Trophoblast cell (in vitro differentiated cells and primary cell): ENCODE results near the gene CTIF.

Experiments used
- DNase-seq, 2 donors: peaks; one replicate each; pipeline ENCODE4 v3.0.0-alpha.2; 2016
- H2AFZ ChIP-seq: 2 replicates; pipeline ENCODE4 v1.6.1; 2013; ENCODE audit warnings: low read length, moderate library complexity, mild to moderate bottlenecking; ENCODE audit not compliant: insufficient read depth, poor library complexity
- H2AK5ac ChIP-seq: 2 replicates; pipeline ENCODE4 v1.6.1; 2013; ENCODE audit warnings: mild to moderate bottlenecking, low read length
- H2BK120ac ChIP-seq: 2 replicates; pipeline ENCODE4 v1.6.1; 2013; ENCODE audit warnings: low read length, mild to moderate bottlenecking, moderate library complexity; ENCODE audit not compliant: insufficient read depth, poor library complexity
- H2BK12ac ChIP-seq: 2 replicates; pipeline ENCODE4 v1.6.1; 2013; ENCODE audit warnings: mild to moderate bottlenecking, low read length, moderate library complexity
- H2BK5ac ChIP-seq: 2 replicates; pipeline ENCODE4 v1.6.1; 2013; ENCODE audit warnings: low read length, low read depth, moderate library complexity, mild to moderate bottlenecking; ENCODE audit not compliant: poor library complexity
- H3K14ac ChIP-seq: 2 replicates; pipeline ENCODE4 v1.6.1; 2013; ENCODE audit warnings: mild to moderate bottlenecking, low read length
- H3K18ac ChIP-seq: 2 replicates; pipeline ENCODE4 v1.6.1; 2013; ENCODE audit warnings: mild to moderate bottlenecking, low read length
- H3K23ac ChIP-seq: 2 replicates; pipeline ENCODE4 v1.6.1; 2013; ENCODE audit warnings: low read length
- H3K27ac ChIP-seq: 2 replicates; pipeline ENCODE4 v1.5.1; 2013; ENCODE audit warnings: low read depth, mild to moderate bottlenecking, inconsistent platforms, low read length, moderate library complexity
- H3K27me3 ChIP-seq: 2 replicates; pipeline ENCODE4 v1.6.1; 2013; ENCODE audit warnings: inconsistent platforms, mild to moderate bottlenecking, low read length, moderate library complexity; ENCODE audit not compliant: insufficient read depth
- H3K36me3 ChIP-seq, 2 experiments: 1 replicate in 1 of 2; 2 replicates in 1 of 2; pipeline ENCODE4 v1.6.1; 2013; ENCODE audit warnings: low read length in 2 of 2, mild to moderate bottlenecking in 2 of 2, moderate library complexity in 1 of 2; ENCODE audit not compliant: insufficient read depth in 2 of 2, control insufficient read depth in 1 of 2
- H3K4ac ChIP-seq: 2 replicates; pipeline ENCODE4 v1.6.1; 2013; ENCODE audit warnings: low read depth, mild to moderate bottlenecking, low read length, moderate library complexity
- H3K4me1 ChIP-seq, 2 experiments: 1 replicate in 1 of 2; 2 replicates in 1 of 2; pipeline ENCODE4 v1.6.1; 2013; ENCODE audit warnings: low read length in 2 of 2, mild to moderate bottlenecking in 2 of 2, moderate library complexity in 1 of 2; ENCODE audit not compliant: insufficient read depth in 2 of 2, control insufficient read depth in 1 of 2
- H3K4me2 ChIP-seq: 2 replicates; pipeline ENCODE4 v1.6.1; 2013; ENCODE audit warnings: inconsistent platforms, mild to moderate bottlenecking, low read length, moderate library complexity
- H3K4me3 ChIP-seq: 2 replicates; pipeline ENCODE4 v1.5.1; 2013; ENCODE audit warnings: mild to moderate bottlenecking, low read depth, low read length, inconsistent platforms
- H3K79me1 ChIP-seq: one replicate; pipeline ENCODE4 v1.6.1; 2013; ENCODE audit warnings: low read length
- H3K79me2 ChIP-seq: 2 replicates; pipeline ENCODE4 v1.6.1; 2013; ENCODE audit warnings: low read length, mild to moderate bottlenecking; ENCODE audit not compliant: control insufficient read depth, insufficient read depth, poor library complexity
- H3K9ac ChIP-seq: 2 replicates; pipeline ENCODE4 v1.6.1; 2013; ENCODE audit warnings: mild to moderate bottlenecking, low read length
- H3K9me3 ChIP-seq: 2 replicates; pipeline ENCODE4 v1.6.1; 2013; ENCODE audit warnings: low read depth, mild to moderate bottlenecking, control low read depth, inconsistent platforms, low read length; ENCODE audit not compliant: insufficient read depth
- H4K12ac ChIP-seq: 2 replicates; pipeline ENCODE4 v1.6.1; 2013; ENCODE audit warnings: low read depth, mild to moderate bottlenecking, low read length, moderate library complexity
- H4K8ac ChIP-seq: 2 replicates; pipeline ENCODE4 v1.6.1; 2013; ENCODE audit warnings: low read depth, mild to moderate bottlenecking, low read length, moderate library complexity
- H4K91ac ChIP-seq: one replicate; pipeline ENCODE4 v1.6.1; 2013; ENCODE audit warnings: low read depth, mild to moderate bottlenecking, low read length, moderate library complexity
- WGBS: extraction: QIAGEN DNeasy Blood & Tissue Kit; methylation state at CpG from one replicate; pipeline ENCODE4 v1.1.7; 2013; ENCODE audit warnings: missing lambda C conversion rate; ENCODE audit not compliant: insufficient read length, insufficient coverage; ENCODE audit errors: extremely low coverage; 5-methylcytosine and 5-hydroxymethylcytosine counted together

The CTIF gene

DNA sequence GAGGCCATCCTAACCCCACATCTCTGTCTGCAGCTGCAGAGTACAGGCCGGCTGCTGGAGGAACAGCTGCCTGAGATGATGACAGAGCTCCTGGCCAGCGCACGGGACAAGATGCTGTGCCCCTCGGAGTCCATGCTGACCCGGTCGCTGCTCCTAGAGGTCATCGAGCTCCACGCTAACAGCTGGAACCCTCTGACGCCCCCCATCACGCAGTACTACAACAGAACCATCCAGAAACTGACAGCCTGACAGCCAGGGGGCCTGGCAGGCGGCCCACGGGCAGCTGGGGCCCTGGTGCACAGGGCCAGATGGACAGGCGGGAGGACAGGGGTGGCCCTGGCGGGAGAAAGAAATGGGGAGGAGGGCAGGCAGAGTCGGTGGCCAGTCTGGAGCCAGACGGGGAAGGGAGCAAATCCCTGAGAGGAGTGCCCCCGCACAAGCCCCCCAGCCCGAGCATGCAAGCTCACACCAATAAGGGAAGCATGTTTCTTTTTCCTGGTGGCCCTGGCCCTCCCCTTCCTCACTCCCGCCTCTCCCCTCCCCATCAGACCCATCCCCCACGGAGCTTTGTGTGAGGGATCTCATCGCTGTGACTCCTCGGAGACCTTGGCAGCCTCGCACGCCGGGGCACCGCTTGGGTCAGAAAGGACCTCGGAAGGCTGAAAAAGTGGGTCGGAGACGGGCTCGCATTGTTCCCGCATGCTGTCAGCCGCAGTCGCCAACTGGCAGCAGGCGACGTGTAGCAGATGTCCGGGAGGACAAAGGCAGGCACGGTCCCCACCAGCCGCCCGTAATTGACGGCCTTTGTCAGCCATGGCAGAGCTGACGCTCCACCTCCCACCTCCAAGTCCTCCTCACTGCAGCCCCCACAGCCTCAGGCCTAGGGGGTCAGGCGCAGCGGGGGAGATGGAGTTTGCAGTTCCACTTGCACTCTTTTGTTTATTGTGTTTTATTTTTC, 320.8 kb downstream of the CTIF start:
- H3K79me2 ChIP-seq: peaks cover 5% of the 10 kb centered on the region
- peak overlapping the region; percentile 33 for H4K8ac ChIP-seq
- peak overlapping the region; percentile 50 for H3K18ac ChIP-seq
- H3K27me3 ChIP-seq: no peaks in the 10 kb centered on the region
- peaks cover 47% of the 10 kb centered on the region for H3K79me1 ChIP-seq
- peak overlapping the region; percentile 61 for H3K14ac ChIP-seq
- peaks cover 4 to 9% of the 10 kb centered on the region in 2 experiments for H3K36me3 ChIP-seq
- no peak overlapping the region for H3K4ac ChIP-seq
- peak overlapping the region; percentile 29 for H3K27ac ChIP-seq
- H2AK5ac ChIP-seq: peak overlapping the region; percentile 33
- H3K9me3 ChIP-seq: no peaks in the 10 kb centered on the region
- H3K4me2 ChIP-seq: peak overlapping the region; percentile 9
- no peak for DNase-seq
- H3K4me3 ChIP-seq: no peak overlapping the region
- no peak overlapping the region for H3K23ac ChIP-seq
- peak overlapping the region; percentile 32 for H2BK12ac ChIP-seq
- WGBS: no CpG with 5 or more reads among the region's 43 CpGs
- H4K91ac ChIP-seq: peak overlapping the region; percentile 95
- H3K9ac ChIP-seq: no peak overlapping the region
- H3K4me1 ChIP-seq: peaks cover 41 to 55% of the 10 kb centered on the region in 2 experiments
- H2BK5ac ChIP-seq: peak overlapping the region; percentile 9
- H2BK120ac ChIP-seq: peak overlapping the region; percentile 91
- H4K12ac ChIP-seq: no peak overlapping the region
- no peak overlapping the region for H2AFZ ChIP-seq

GRCh38 chr18:48860269-48861180, 321.7 kb downstream of the CTIF start:
- Histone ChIP-seq H3K4me2 (peak overlapping the region; percentile 9), H4K91ac (peak overlapping the region; percentile 95), H4K12ac (no peak overlapping the region), H3K4me1 (peaks cover 38 to 51% of the 10 kb centered on the region in 2 experiments), H3K9ac (no peak overlapping the region), H3K9me3 (no peaks in the 10 kb centered on the region), H3K27me3 (no peaks in the 10 kb centered on the region), H3K4ac (peak overlapping the region; percentile 26), H3K18ac (peak overlapping the region; percentile 63), H3K4me3 (no peak overlapping the region), H3K23ac (no peak overlapping the region), H3K14ac (peak overlapping the region; percentile 80), H4K8ac (peak overlapping the region; percentile 30), H3K27ac (peak overlapping the region; percentile 93), H2BK12ac (peak overlapping the region; percentile 93), H2BK120ac (peak overlapping the region; percentile 91), H3K36me3 (peaks cover 2 to 9% of the 10 kb centered on the region in 2 experiments), H2AFZ (no peak overlapping the region), H2BK5ac (peak overlapping the region; percentile 69), H3K79me1 (peaks cover 47% of the 10 kb centered on the region), H2AK5ac (peak overlapping the region; percentile 84), H3K79me2 (peaks cover 5% of the 10 kb centered on the region)
- no CpG with 5 or more reads among the region's 28 CpGs for WGBS
- DNase-seq: no peak

GRCh38 chr18:48861181-48861708, 322.4 kb downstream of the CTIF start:
- peak overlapping the region; percentile 93 for H2BK12ac ChIP-seq
- H3K23ac ChIP-seq: no peak overlapping the region
- no peak overlapping the region for H3K4me2 ChIP-seq
- H4K12ac ChIP-seq: peak overlapping the region; percentile 39
- H3K4me3 ChIP-seq: no peak overlapping the region
- peak overlapping the region; percentile 95 for H4K91ac ChIP-seq
- H3K27me3 ChIP-seq: no peaks in the 10 kb centered on the region
- DNase-seq: peak; percentile 58 to 86
- peaks cover 47% of the 10 kb centered on the region for H3K79me1 ChIP-seq
- H2AFZ ChIP-seq: peak overlapping the region; percentile 8
- H4K8ac ChIP-seq: peak overlapping the region; percentile 44
- peak overlapping the region; percentile 86 for H3K18ac ChIP-seq
- WGBS: no CpG with 5 or more reads among the region's 15 CpGs
- peaks cover 5% of the 10 kb centered on the region for H3K79me2 ChIP-seq
- H3K36me3 ChIP-seq: peaks cover 2 to 9% of the 10 kb centered on the region in 2 experiments
- peak overlapping the region; percentile 94 for H2AK5ac ChIP-seq
- peaks cover 36 to 51% of the 10 kb centered on the region in 2 experiments for H3K4me1 ChIP-seq
- no peaks in the 10 kb centered on the region for H3K9me3 ChIP-seq
- peak overlapping the region; percentile 91 for H2BK120ac ChIP-seq
- peak overlapping the region; percentile 76 for H3K14ac ChIP-seq
- peak overlapping the region; percentile 58 for H2BK5ac ChIP-seq
- no peak overlapping the region for H3K9ac ChIP-seq
- H3K27ac ChIP-seq: peak overlapping the region; percentile 93
- H3K4ac ChIP-seq: peak overlapping the region; percentile 85

DNA sequence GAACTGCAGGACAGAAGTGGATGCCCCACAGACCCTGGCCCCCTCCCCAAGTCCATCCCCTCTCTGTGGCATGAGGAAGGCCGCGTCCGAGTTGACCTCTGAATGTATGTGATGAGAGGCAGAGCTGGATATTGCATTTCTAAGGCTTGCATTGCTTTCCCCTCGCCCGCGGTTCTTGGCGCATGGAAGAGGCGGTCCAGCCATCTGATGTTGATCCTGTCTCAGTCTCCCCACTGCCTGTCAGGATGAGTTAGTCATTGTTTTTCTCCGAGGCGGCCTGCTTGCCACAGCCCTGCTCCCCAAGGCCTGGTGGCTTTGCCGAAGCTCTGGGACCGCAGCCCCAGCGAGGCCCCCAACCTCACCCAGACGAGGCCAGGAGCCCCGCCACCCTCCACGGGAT, 323.3 kb downstream of the CTIF start:
- no peak overlapping the region for H3K4me3 ChIP-seq
- no peak overlapping the region for H3K23ac ChIP-seq
- H3K4ac ChIP-seq: peak overlapping the region; percentile 47
- H3K18ac ChIP-seq: peak overlapping the region; percentile 72
- no peak overlapping the region for H3K4me2 ChIP-seq
- H2BK120ac ChIP-seq: peak overlapping the region; percentile 84
- H3K14ac ChIP-seq: peak overlapping the region; percentile 71
- peak overlapping the region; percentile 24 for H4K12ac ChIP-seq
- H3K27me3 ChIP-seq: no peaks in the 10 kb centered on the region
- peak overlapping the region; percentile 81 for H4K8ac ChIP-seq
- DNase-seq: no peak
- H3K79me1 ChIP-seq: peaks cover 47% of the 10 kb centered on the region
- H3K79me2 ChIP-seq: peaks cover 5% of the 10 kb centered on the region
- peak overlapping the region; percentile 88 for H2BK5ac ChIP-seq
- H3K27ac ChIP-seq: peak overlapping the region; percentile 93
- peak overlapping the region; percentile 77 for H2BK12ac ChIP-seq
- H3K4me1 ChIP-seq: peaks cover 36 to 51% of the 10 kb centered on the region in 2 experiments
- WGBS: no CpG with 5 or more reads among the region's 16 CpGs
- H3K9me3 ChIP-seq: no peaks in the 10 kb centered on the region
- H4K91ac ChIP-seq: peak overlapping the region; percentile 94
- no peak overlapping the region for H3K9ac ChIP-seq
- peaks cover 2 to 9% of the 10 kb centered on the region in 2 experiments for H3K36me3 ChIP-seq
- H2AK5ac ChIP-seq: peak overlapping the region; percentile 89
- no peak overlapping the region for H2AFZ ChIP-seq
